Adrenal gland (tissue), 5 donors: ENCODE results near the gene ABHD12B.

ENCODE experiments used
- CTCF ChIP-seq, 6 experiments: fragments of 450-650 bp in 4 of 6; fragments of 200-600 bp in 2 of 6; sonication (generic) in 1 of 6; IDR thresholded peaks; 1 replicate in 5 of 6; 2 replicates in 1 of 6; pipeline versions ENCODE4 v1.5.1 to v1.8.0; 2016 to 2021; ENCODE audit warnings: antibody characterized with exemption in 6 of 6, mild to moderate bottlenecking in 2 of 6, moderate library complexity in 1 of 6
- POLR2A ChIP-seq, 2 donors: fragments of 450-650 bp; IDR thresholded peaks; one replicate each; pipeline ENCODE4 v1.6.1; 2017; ENCODE audit warnings: antibody characterized with exemption in 2 of 2, mild to moderate bottlenecking in 2 of 2, moderate library complexity in 1 of 2
- donor health status: DM: no; HTN: no; CAD: no.

GRCh38 chr14:50936882-50937281 lies 65.0 kb downstream of the ABHD12B start:
- TF ChIP-seq CTCF (IDR thresholded peaks at IDR 0.05) (no peak), POLR2A (IDR thresholded peaks at IDR 0.05) (no peak)
